Measurements from ENCODE around the gene BABAM2.

Gene BABAM2

DNA sequence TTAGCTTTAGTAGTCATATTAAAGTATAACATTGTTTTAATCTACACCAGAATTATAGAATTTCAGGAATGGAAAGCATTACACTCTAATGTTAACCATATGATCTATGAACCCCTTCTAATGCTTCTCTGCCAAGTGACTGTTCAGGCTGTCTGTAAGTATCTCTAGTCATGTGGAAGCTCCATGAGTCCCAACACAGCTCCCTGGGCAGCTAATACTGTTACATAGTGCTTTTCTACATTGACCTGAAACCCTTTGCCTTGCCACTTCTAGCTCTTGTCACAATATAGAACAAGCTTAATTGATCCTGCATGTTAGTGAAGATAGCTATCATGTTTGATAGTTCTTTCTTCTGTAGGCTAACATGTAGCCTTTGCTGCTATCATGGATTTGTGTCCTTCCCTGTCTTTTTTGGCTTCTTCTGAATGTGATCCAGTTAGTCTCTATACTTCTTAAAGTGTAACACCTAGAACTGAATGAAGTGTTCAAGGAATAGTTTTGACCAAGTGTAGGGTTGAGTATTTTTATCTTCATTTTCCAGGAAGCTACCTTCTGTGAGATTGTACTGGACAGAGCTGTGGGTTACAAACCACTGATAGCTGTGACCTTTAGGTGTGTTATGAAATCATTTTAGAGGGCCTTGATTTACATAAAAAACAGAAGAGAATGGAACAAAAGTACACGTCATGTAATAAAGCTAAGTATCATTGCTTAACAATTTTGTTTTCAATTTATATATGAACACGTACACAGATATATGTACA lies 23.7 kb downstream of the BABAM2 start:
- peak; percentile 83 to 88 for ATAC-seq

DNA sequence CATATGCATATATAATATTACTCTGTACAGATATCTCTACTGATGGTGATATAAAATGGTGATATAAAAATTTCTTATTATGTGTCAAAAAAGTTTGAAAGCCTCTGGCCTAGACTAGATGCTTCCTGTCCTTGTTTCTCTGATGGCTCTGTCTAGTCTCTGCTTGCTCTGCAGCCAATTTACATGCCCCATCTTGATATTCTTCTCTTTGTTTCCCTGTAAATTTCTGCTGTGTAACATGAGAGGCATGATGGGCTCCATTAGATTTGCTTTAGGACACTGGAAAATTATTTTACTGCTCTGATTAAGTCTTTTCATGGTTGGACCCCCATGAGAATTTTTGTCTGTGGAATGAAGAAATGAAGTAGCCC lies 24.3 kb downstream of the BABAM2 start:
- ATAC-seq, result no peak

DNA sequence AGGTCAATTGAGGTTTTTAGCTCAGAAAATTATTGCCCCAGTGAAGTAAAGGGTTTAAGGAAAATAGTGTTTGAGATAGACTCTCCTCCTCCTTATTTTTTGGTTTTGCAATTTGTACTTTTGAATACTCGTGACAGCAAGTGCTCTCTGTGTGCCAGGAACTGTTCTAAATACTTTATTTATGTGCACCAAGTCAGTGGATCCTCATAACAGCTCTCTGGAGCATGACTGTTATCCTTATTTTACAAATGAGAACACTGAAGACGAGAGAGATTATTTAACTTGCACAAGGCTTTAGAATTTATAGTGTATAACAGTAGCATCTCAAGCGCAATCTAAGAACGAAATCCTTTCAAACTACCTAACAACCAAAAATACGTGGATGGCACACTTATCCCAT lies 24.7 kb downstream of the BABAM2 start:
- ATAC-seq, result no peak

DNA sequence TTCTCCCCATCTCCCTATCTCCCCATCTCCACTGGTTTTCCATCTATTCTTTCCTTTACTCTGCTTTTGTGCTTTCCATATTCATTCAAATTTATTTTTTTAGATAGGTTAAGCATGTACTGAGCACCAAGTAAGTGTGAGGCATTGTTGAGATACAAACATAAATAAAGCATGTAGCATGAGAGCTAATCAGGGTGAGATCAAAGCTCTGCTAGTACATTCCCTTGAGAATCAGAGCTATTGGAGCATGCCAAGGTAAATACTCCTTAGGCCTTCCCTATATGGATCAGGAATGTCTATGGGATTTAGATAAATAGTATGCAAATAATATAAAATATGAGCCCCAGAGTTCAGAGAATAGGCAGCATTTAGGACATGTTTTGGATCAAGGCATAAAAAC lies 25.3 kb downstream of the BABAM2 start:
- ATAC-seq, result no peak

- no peak for ATAC-seq
These were observed 25.9 kb downstream of the BABAM2 start for GRCh38 chr2:27916293-27916995.

GRCh38 chr2:27920148-27920885 lies 29.8 kb downstream of the BABAM2 start:
- ATAC-seq, result peak in 1 of 2 donors; percentile 59

DNA sequence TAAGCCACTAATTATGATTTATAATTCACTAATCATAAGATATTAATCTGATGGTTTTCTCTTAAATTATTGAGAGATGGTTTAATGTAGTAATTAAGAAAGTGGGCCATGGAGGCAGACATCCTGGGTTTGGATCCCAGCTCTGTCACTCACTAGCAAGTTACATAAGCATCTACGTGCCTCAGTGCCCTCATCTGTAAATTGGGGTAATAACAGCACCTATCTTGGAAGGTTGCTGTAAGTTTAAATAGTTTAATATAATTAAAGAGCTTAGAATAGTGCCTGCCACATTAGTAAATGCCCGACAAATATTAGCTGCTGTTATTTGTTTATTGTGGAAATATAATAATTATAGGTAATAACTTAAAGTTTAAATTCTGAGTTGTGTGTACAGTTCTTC lies 30.9 kb downstream of the BABAM2 start:
- no peak for ATAC-seq

DNA sequence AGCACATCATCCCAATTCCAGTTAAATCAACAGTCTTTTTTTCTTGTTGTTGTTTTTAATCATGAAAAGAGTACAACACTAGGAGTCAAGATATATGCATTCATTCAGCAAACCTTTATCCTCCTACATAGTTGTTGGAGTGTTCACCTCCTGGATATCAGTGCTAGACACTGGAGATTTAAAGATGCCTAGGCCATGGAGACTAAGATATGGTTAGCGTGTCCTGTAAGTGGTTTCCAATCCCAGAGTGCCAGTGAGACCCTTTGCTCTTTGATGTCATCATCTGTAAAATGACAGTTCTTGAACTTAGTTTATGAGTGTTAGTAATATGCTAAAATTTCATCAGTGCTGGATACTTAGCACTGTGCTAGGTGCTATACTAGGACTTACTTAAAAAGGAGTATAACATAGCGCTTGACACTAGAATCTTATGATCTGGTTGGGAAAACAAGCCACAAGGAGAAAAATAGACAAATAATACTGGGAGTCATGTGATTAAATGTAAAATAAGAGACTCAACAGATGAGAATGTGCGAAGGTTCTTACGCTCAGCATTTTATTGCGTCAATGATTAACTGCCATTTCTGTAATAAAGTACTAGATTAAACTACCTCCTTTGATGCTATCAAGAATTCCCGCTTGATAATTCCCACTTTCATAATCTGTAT lies 31.5 kb downstream of the BABAM2 start:
- no peak for ATAC-seq

DNA sequence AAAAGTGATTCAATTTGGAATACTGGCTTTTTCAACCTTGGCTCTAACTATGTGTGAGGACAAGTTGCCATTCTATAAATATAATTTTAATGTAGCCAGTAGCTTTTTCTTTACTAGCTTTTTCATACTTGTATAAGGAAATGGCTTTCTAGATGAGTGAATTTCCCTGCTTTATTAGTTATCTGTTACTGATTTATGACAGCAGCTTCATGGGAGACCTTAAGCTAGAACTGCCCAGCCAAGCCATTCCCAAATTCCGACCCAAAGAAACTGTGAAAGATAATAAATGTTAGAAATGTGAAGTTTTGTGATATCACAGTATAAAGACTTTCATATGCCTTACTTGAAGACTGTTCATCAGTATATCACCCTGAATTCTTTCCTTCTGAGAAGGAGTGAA lies 32.3 kb downstream of the BABAM2 start:
- ATAC-seq, result no peak

GRCh38 chr2:27925766-27926472 lies 35.4 kb downstream of the BABAM2 start:
- ATAC-seq, result no peak

- no peak for ATAC-seq
These were observed 39.5 kb downstream of the BABAM2 start for GRCh38 chr2:27929916-27930486.

GRCh38 chr2:27931361-27931950 lies 40.9 kb downstream of the BABAM2 start:
- no peak for ATAC-seq

DNA sequence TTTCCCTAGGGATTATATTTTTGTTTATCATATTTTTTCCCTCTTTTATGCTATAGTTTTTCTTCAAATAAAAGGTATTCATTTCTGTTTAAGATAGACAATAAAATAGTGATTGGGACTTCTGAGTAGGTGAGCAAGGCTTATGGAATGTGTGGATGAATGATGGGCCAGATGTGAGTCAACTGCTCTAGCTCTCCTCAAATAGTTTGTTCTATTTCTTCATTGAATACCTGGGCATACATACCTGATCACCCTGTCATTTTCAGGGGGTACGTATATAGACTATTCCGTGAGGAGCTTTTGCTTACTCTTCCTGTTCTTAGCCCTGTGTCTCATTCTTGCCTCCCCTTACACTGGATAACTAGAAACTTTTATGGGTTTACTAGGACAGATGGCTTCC lies 41.9 kb downstream of the BABAM2 start:
- no peak for ATAC-seq

GRCh38 chr2:27935026-27935425 lies 44.5 kb downstream of the BABAM2 start:
- ATAC-seq, result no peak

- no peak for ATAC-seq
These were observed 49.7 kb downstream of the BABAM2 start for GRCh38 chr2:27940090-27940671.

GRCh38 chr2:27940982-27941381 lies 50.5 kb downstream of the BABAM2 start:
- no peak for ATAC-seq

DNA sequence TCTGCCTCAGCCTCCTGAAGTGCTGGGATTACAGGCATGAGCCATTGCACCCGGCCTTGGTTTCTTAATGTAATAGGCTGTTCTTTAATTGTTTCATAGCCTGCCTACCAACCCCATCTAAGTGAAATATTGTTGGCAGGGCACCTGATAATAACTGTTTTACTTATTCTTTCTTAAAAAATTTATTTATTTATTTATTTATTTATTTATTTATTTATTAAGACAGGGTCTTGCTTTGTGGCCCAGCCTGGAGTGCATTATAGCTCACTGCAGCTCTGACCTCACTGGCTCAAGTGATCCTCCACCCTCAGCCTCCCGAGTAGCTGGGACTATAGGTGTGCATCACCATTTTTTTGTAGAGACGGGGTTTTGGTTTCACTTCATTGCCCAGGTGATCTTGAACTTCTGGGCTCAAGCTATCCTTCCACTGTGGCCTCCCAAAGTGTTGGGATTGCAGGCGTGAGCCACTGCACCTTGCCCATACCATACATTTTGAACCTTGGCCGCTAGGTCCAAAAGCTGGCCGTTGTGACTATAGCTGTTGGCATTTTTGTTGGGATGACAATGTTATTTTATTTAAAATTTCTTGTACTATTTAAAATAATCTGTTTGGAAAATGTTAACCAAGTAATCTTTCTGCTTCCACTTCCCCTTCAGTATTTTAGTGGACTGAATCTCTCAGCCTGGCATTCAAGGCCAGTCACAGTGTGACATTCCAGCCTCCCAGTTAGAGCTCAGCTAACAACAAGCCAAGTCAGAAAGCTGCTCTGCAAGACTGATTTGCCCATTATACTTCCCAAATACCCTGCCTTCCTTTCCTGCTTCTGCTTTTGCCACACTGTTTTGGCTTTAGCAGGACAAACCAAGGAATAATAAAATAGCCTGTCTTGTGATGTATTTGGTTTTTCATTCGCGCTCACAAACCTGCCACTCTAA lies 52.4 kb downstream of the BABAM2 start:
- no peak for ATAC-seq

DNA sequence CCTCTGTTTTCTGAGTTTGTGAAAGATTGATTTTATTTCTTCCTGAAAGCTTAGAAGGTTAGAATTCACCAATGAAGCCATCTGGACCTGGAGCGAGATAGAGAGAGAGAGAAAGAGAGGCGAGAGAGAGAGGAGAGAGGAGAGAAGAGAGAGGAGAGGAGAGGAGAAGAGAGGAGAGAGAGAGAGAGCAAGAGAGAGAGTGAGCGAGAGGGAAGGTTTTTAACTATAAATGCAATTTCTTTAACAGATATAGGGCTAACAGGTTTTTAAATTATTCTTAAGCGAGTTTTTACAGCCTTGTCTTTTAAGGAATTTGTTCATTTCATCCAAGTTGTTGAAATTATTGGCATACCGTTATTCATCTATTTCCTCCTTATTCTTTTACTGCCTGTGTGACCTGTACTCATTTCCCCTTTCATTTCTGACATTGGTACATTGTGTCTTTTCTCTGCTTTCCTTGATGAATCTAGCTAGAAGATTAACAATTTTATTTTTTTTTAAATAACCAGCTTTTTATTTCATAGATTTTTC lies 56.1 kb downstream of the BABAM2 start:
- no peak for ATAC-seq

- no peak for ATAC-seq
These were observed 61.5 kb downstream of the BABAM2 start for GRCh38 chr2:27952070-27952469.

GRCh38 chr2:27953077-27953476 lies 62.5 kb downstream of the BABAM2 start:
- no peak for ATAC-seq

Data from activated CD4-positive, CD25-positive, alpha-beta regulatory T cell treated with anti-CD3 and anti-CD28 coated beads, Interleukin-2, amount 50 U/mL, for 24 hours (primary cell).